ENCODE measurements around the gene EN2.

GRCh38 chr7:155514296-155514695 is 56.4 kb downstream of the EN2 start:
- no peak for TF ChIP-seq CTCF (conservative IDR thresholded peaks at IDR 0.05)
- no peak for TF ChIP-seq EZH2 (IDR thresholded peaks at IDR 0.05; ENCODE audit: low read depth)
